ENCODE measurements around the gene RCOR1. TPM values are rescaled to one million over a fixed set of nuclear protein-coding genes. Genes with fewer than 3 reads are reported as not detected.

The RCOR1 gene
- total and polyA plus RNA-seq, 2 of the 8 experiments (the other 6 are each of a cell fraction or from before 2014, with no cell fraction given), result 12.3 to 26.3 TPM

DNA sequence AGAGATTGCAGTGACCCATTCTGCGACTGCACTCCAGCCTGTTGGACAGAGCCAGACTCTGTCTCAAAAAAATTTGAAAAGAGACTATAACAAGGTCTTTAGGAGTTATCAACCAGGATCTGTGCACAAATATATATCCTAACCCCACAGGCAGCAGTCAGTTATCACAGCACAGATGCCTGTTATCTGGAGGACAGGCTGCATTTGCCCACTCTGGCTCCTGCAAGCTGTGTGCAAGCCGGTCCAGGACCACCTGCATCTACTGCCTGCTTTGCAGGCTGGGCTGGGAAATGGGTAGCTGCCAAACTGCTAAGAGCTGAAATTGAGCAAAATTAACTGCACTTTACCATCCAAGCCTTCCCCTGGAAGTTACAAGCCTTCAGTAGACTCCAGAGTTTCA lies 21.4 kb upstream of the RCOR1 start:
- Histone ChIP-seq H4K5ac (ENCODE audit: insufficient read length, low read depth, low read length) (no peak overlapping the region), H2BK20ac (ENCODE audit: low read length) (peak overlapping the region; percentile 88; the same call in 1 of the 2 replicates), H2BK120ac (replicated peaks; ENCODE audit: low read depth, low read length) (peak overlapping the region; percentile 53), H3K27ac (ENCODE audit: low read depth, low read length) (no peak overlapping the region), H3K23me2 (ENCODE audit: low read depth, low read length) (no peaks in the 10 kb centered on the region), H4K8ac (ENCODE audit: extremely low read depth, insufficient read depth, low read length) (no peak overlapping the region; the same call in 1 of the 2 replicates), H2AK5ac (ENCODE audit: low read depth, low read length) (peak overlapping the region; percentile 44; the same call in 1 of the 2 replicates), H2BK5ac (ENCODE audit: low read depth, low read length) (no peak overlapping the region), H4K20me1 (replicated peaks in 1 of 2; ENCODE audit: control insufficient read depth in 1 of 2, insufficient read depth in 2 of 2, low read length in 2 of 2) (no peaks in the 10 kb centered on the region), H2AFZ (ENCODE audit: low read length) (no peak overlapping the region; the same call in 1 of the 2 replicates), H3K79me1 (ENCODE audit: low read depth, low read length) (no peaks in the 10 kb centered on the region), H3K4ac (replicated peaks; ENCODE audit: insufficient read length, low read depth, low read length) (no peak overlapping the region), H3K79me2 (ENCODE audit: control insufficient read depth in 1 of 2, insufficient read depth in 2 of 2, low read length in 2 of 2) (no peaks in the 10 kb centered on the region), H2BK15ac (ENCODE audit: low read length) (peak overlapping the region; percentile 35; the same call in 1 of the 2 replicates), H3K36me3 (ENCODE audit: control insufficient read depth in 2 of 4, insufficient read depth in 4 of 4, low read length in 3 of 4) (no peaks in the 10 kb centered on the region), H3K4me2 (ENCODE audit: insufficient read depth in 1 of 2, low read depth in 2 of 2, low read length in 2 of 2) (no peak overlapping the region), H3K14ac (ENCODE audit: insufficient read length) (no peak overlapping the region), H3K27me3 (replicated peaks in 1 of 4; ENCODE audit: control insufficient read depth in 3 of 4, extremely low read depth in 1 of 4, insufficient read depth in 3 of 4, low read length in 3 of 4) (no peaks in the 10 kb centered on the region), H3K9me3 (ENCODE audit: insufficient read depth in 2 of 2, low read depth in 1 of 2, low read length in 1 of 2) (no peaks in the 10 kb centered on the region), H4K91ac (replicated peaks; ENCODE audit: insufficient read length, low read length) (no peak overlapping the region), H3K18ac (ENCODE audit: extremely low read depth, low read length) (no peak overlapping the region; the same call in 1 of the 2 replicates), H3K9ac (replicated peaks in 1 of 4; ENCODE audit: extremely low read depth in 1 of 4, low read depth in 3 of 4, low read length in 3 of 4) (no peak overlapping the region), H3K23ac (ENCODE audit: insufficient read length) (no peak overlapping the region), H3K4me3 (ENCODE audit: extremely low read depth in 1 of 4, insufficient read depth in 2 of 4, low read depth in 3 of 4, low read length in 4 of 4) (no peak overlapping the region), H3K56ac (replicated peaks; ENCODE audit: insufficient read length, low read depth, low read length) (no peak overlapping the region), H3K4me1 (replicated peaks in 1 of 4; ENCODE audit: control insufficient read depth in 3 of 4, insufficient read depth in 4 of 4, low read length in 3 of 4) (peaks cover 0 to 8% (median 5%) of the 10 kb centered on the region in 4 experiments; a peak in 5 of 7 replicates), H2BK12ac (ENCODE audit: low read depth, low read length) (peak overlapping the region; percentile 50; the same call in 1 of the 2 replicates)
- POLR2A ChIA-PET (ENCODE audit: partially characterized antibody), result interaction anchor here (1.4 to 3.0 kb wide), 3 partner anchors 9 to 20 kb away, joined by 3 to 7 read pairs (median 6); no protein-coding TSS in a partner anchor
- FAIRE-seq (no peak), DNase-seq (ENCODE audit: low read depth in 1 of 2, low spot score in 2 of 2) (no peak)
- CTCF ChIA-PET (ENCODE audit: partially characterized antibody), result interaction anchor here (1.2 to 2.8 kb wide), 8 partner anchors 11 to 52 kb away, joined by 3 to 18 read pairs (median 5); no protein-coding TSS in a partner anchor
- TF ChIP-seq ZNF274 (IDR thresholded peaks at IDR 0.05; ENCODE audit: borderline replicate concordance, extremely low read depth, low read length), result no peak
- no peak for TF ChIP-seq SP4 (IDR thresholded peaks at IDR 0.05; ENCODE audit: low read length)
- no peak for TF ChIP-seq SIRT6 (IDR thresholded peaks at IDR 0.05; ENCODE audit: low read length)
- no peak for TF ChIP-seq EP300 (IDR thresholded peaks at IDR 0.05; ENCODE audit: borderline replicate concordance in 1 of 2, low read depth in 2 of 2, low read length in 2 of 2)
- no peak for TF ChIP-seq EGR1 (IDR thresholded peaks at IDR 0.05; ENCODE audit: borderline replicate concordance, low read depth, low read length)
- no peak for TF ChIP-seq POLR2AphosphoS5 (IDR thresholded peaks at IDR 0.05; ENCODE audit: low read depth, low read length)
- TF ChIP-seq TEAD4 (IDR thresholded peaks at IDR 0.05; ENCODE audit: low read depth, low read length), result no peak
- no peak for TF ChIP-seq SP2 (IDR thresholded peaks at IDR 0.05; ENCODE audit: low read length)
- TF ChIP-seq NRF1 (IDR thresholded peaks at IDR 0.05; ENCODE audit: low read depth, low read length), result no peak
- TF ChIP-seq CEBPB (IDR thresholded peaks at IDR 0.05; ENCODE audit: low read depth, low read length), result no peak
- WGBS, 2 experiments (ENCODE audit: extremely low coverage in 1 of 2, insufficient coverage in 1 of 2, insufficient read length in 1 of 2, insufficient replicate concordance in 2 of 2, low coverage in 1 of 2, low lambda C conversion rate in 2 of 2, missing lambda C conversion rate in 1 of 2), result 95% methylated on average over 2 of the region's 2 CpGs; no CpG with 5 or more reads in 1 of the 2 experiments
